Sigmoid colon (tissue), 7 donors: ENCODE measurements around the gene ZNF541. TPM values are rescaled to one million over a fixed set of nuclear protein-coding genes. Genes with fewer than 3 reads are reported as not detected.

ENCODE experiments used
- DNase-seq: peaks from one replicate; pipeline ENCODE4 v3.0.0-alpha.2; 2019
- H3K27ac ChIP-seq, 4 donors: fragments of 200-600 bp; sonication (generic); one replicate each; pipeline ENCODE4 v1.5.1; 2016 to 2019; ENCODE audit warnings: mild to moderate bottlenecking in 1 of 4
- H3K27me3 ChIP-seq, 3 donors: fragments of 200-600 bp; sonication (generic); one replicate each; pipeline ENCODE4 v1.5.1; 2019; ENCODE audit warnings: mild to moderate bottlenecking in 1 of 3
- H3K36me3 ChIP-seq, 4 donors: fragments of 200-600 bp; sonication (generic); one replicate each; pipeline ENCODE4 v1.5.1; 2016 to 2019
- H3K4me1 ChIP-seq, 4 donors: fragments of 200-600 bp; sonication (generic); one replicate each; pipeline ENCODE4 v1.5.1; 2017 to 2019
- H3K4me3 ChIP-seq, 4 donors: fragments of 200-600 bp; sonication (generic); one replicate each; pipeline ENCODE4 v1.5.1; 2017 to 2019; ENCODE audit warnings: mild to moderate bottlenecking in 2 of 4, moderate library complexity in 1 of 4
- H3K9me3 ChIP-seq, 4 donors: fragments of 200-600 bp in 3 of 4; sonication (generic) in 3 of 4; one replicate each; pipeline versions ENCODE4 v1.5.1 to v1.6.1; 2013 to 2019
- CTCF ChIP-seq, 4 experiments: fragments of 450-650 bp in 3 of 4; fragments of 200-600 bp in 1 of 4; IDR thresholded peaks; one replicate each; pipeline ENCODE4 v1.5.1; 2016 to 2019; ENCODE audit warnings: antibody characterized with exemption in 4 of 4, mild to moderate bottlenecking in 3 of 4, moderate library complexity in 2 of 4
- EP300 ChIP-seq, 4 donors: sonication (generic); formaldehyde crosslinking; IDR thresholded peaks; one replicate each; pipeline ENCODE4 v1.6.1; 2017; ENCODE audit warnings: antibody characterized with exemption in 4 of 4
- POLR2A ChIP-seq, 2 donors: fragments of 450-650 bp; IDR thresholded peaks; one replicate each; pipeline ENCODE4 v1.6.1; 2016; ENCODE audit warnings: antibody characterized with exemption in 2 of 2, mild to moderate bottlenecking in 2 of 2, moderate library complexity in 2 of 2
- POLR2AphosphoS5 ChIP-seq, 4 donors: sonication (generic); formaldehyde crosslinking; IDR thresholded peaks; one replicate each; pipeline ENCODE4 v1.6.1; 2017; ENCODE audit warnings: antibody characterized with exemption in 4 of 4
- WGBS, 2 donors: extraction: QIAGEN DNeasy Blood & Tissue Kit; methylation state at CpG; one replicate each; pipeline ENCODE4 v1.1.7; 2013; 5-methylcytosine and 5-hydroxymethylcytosine counted together
- intact Hi-C: fragments of 100-400 bp; cut with DNase I; formaldehyde crosslinking; loops from one replicate; pipeline ENCODE4 v1.15.1; 2023
- polyA plus RNA-seq, 3 donors: library from polyadenylated mRNA; stranded (reverse); fragments of 200-250 nt; gene quantifications; one replicate each; pipeline ENCODE4 v1.2.3, GENCODE V29; 2013
- total RNA-seq, 4 donors: library from RNA; depleted of rRNA; stranded (reverse); fragments of >200 nt; gene quantifications; one replicate each; pipeline ENCODE4 v1.1.0, GENCODE V29; 2016
- donor health status: healthy with polysubstance abuse.
- donor health status: Bipolar disorder and iron deficiency.
- donor health status: healthy.

The ZNF541 gene
- total and polyA plus RNA-seq, 7 donors, result 0.22 to 1.7 (median 1.3) TPM; not detected in 3

GRCh38 chr19:47581605-47582319 lies 8.8 kb upstream of the ZNF541 start:
- DNase-seq, result no peak
- Histone ChIP-seq H3K4me3 (no peak overlapping the region), H3K27me3 (no peaks in the 10 kb centered on the region), H3K4me1 (no peaks in the 10 kb centered on the region), H3K27ac (no peak overlapping the region), H3K9me3 (peaks cover 0 to 7% (median 0%) of the 10 kb centered on the region in 4 donors), H3K36me3 (no peaks in the 10 kb centered on the region)
- 36 to 53% methylated on average over 6 of the region's 6 CpGs for WGBS, 2 donors
- TF ChIP-seq POLR2A (IDR thresholded peaks at IDR 0.05), result no peak
- no peak for TF ChIP-seq EP300 (IDR thresholded peaks at IDR 0.05)
- no peak for TF ChIP-seq CTCF (IDR thresholded peaks at IDR 0.05)
- TF ChIP-seq POLR2AphosphoS5 (IDR thresholded peaks at IDR 0.05), result no peak
- intact Hi-C loops, result no loop called here

DNA sequence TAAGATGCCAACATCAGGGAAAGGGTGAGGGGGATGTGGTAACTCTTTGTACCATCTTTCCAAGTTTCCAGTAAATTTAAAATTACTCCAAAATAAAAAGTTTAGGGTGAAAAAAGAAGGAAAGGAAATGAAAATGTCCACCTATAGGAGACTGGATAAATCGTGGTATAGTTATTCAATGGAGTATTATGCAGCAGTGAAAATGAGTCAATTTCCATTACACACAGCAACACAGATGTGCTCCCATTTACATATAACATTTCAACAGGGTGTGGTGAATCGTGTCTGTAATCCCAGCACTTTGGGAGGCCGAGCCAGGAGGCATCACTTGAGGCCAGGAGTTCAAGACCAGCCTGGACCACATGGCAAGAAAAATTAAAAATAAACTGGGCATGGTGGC lies 7.4 kb upstream of the ZNF541 start:
- no peak for DNase-seq
- Histone ChIP-seq H3K27ac (no peak overlapping the region), H3K9me3 (no peaks in the 10 kb centered on the region), H3K4me1 (no peaks in the 10 kb centered on the region), H3K27me3 (no peaks in the 10 kb centered on the region), H3K36me3 (no peaks in the 10 kb centered on the region), H3K4me3 (no peak overlapping the region)
- no peak for TF ChIP-seq EP300 (IDR thresholded peaks at IDR 0.05)
- no peak for TF ChIP-seq CTCF (IDR thresholded peaks at IDR 0.05)
- TF ChIP-seq POLR2A (IDR thresholded peaks at IDR 0.05), result no peak
- no peak for TF ChIP-seq POLR2AphosphoS5 (IDR thresholded peaks at IDR 0.05)
- WGBS, 2 donors, result 91 to 92% methylated on average over 3 of the region's 3 CpGs
- intact Hi-C loops, result no loop called here

DNA sequence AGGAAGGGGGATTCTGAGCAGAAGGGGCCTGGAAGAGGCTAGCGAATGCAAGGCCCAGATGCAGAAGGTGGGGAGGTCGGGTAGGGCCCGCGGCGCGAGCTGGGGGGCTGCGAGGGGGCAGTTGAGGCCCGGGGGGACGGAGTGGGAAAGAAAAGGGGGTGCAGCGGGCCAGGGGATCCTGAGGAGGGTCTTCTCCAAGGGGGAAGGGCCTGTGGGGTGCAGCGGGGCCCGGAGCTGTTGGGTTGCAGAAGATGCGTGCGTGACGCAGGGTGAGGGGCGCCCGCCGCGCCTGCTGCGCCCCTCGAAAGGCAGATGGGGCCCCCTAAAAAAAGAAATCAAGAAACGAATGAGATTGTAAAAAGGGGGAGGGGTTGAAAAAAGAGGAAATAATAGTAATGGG lies 313 bp downstream of the ZNF541 start:
- Histone ChIP-seq H3K27me3 (no peaks in the 10 kb centered on the region), H3K4me1 (peaks cover 0 to 11% (median 5%) of the 10 kb centered on the region in 4 donors), H3K36me3 (no peaks in the 10 kb centered on the region), H3K27ac (no peak overlapping the region), H3K9me3 (no peaks in the 10 kb centered on the region), H3K4me3 (peak overlapping the region in 2 of 4 donors; percentile 43 to 49)
- 69 to 85% methylated on average over 22 of the region's 22 CpGs for WGBS, 2 donors
- no peak for TF ChIP-seq EP300 (IDR thresholded peaks at IDR 0.05)
- TF ChIP-seq CTCF (IDR thresholded peaks at IDR 0.05), result no peak
- TF ChIP-seq POLR2AphosphoS5 (IDR thresholded peaks at IDR 0.05), result no peak
- no peak for TF ChIP-seq POLR2A (IDR thresholded peaks at IDR 0.05)
- intact Hi-C loops, result no loop called here
- no peak for DNase-seq

DNA sequence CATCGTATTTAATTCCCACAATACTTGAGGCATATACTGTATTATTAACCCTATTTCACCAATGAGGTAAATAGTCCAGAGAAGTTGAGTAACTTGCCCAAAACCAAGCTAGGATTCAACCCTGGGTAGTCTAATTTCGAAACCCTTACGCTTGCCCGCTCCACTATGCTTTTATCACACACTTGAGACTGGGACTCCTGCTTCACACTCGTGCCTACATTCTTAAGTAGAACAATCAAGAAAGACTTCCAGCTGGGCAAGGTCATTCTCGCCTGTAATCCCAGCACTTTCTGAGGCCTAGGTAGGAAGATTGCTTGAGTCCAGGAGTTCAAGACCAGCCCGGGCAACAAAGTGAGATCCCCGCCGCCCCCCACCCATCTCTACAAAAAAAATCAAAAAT lies 3.6 kb downstream of the ZNF541 start:
- WGBS, 2 donors, result 90 to 91% methylated on average over 9 of the region's 9 CpGs
- Histone ChIP-seq H3K4me1 (peaks cover 0 to 11% (median 5%) of the 10 kb centered on the region in 4 donors), H3K27me3 (no peaks in the 10 kb centered on the region), H3K27ac (no peak overlapping the region), H3K9me3 (no peaks in the 10 kb centered on the region), H3K4me3 (no peak overlapping the region), H3K36me3 (no peaks in the 10 kb centered on the region)
- TF ChIP-seq POLR2A (IDR thresholded peaks at IDR 0.05) (no peak), POLR2AphosphoS5 (IDR thresholded peaks at IDR 0.05) (no peak), EP300 (IDR thresholded peaks at IDR 0.05) (no peak), CTCF (IDR thresholded peaks at IDR 0.05) (no peak)
- DNase-seq, result no peak
- intact Hi-C loops, result no loop called here

GRCh38 chr19:47564081-47564480 lies 8.9 kb downstream of the ZNF541 start:
- TF ChIP-seq EP300 (IDR thresholded peaks at IDR 0.05) (no peak), CTCF (IDR thresholded peaks at IDR 0.05) (no peak), POLR2A (IDR thresholded peaks at IDR 0.05) (no peak), POLR2AphosphoS5 (IDR thresholded peaks at IDR 0.05) (no peak)
- Histone ChIP-seq H3K36me3 (no peaks in the 10 kb centered on the region), H3K4me1 (no peaks in the 10 kb centered on the region), H3K4me3 (no peak overlapping the region), H3K27ac (no peak overlapping the region), H3K9me3 (no peaks in the 10 kb centered on the region), H3K27me3 (no peaks in the 10 kb centered on the region)
- intact Hi-C loops, result no loop called here
- no peak for DNase-seq
- 18 to 64% methylated on average over 3 of the region's 3 CpGs for WGBS, 2 donors
